Measurements from ENCODE around the gene ATXN7L1. TPM values are rescaled to one million over a fixed set of nuclear protein-coding genes. Genes with fewer than 3 reads are reported as not detected.

The ATXN7L1 gene
- total RNA-seq, 1 experiment from 2014 or later: 24.3 TPM

DNA sequence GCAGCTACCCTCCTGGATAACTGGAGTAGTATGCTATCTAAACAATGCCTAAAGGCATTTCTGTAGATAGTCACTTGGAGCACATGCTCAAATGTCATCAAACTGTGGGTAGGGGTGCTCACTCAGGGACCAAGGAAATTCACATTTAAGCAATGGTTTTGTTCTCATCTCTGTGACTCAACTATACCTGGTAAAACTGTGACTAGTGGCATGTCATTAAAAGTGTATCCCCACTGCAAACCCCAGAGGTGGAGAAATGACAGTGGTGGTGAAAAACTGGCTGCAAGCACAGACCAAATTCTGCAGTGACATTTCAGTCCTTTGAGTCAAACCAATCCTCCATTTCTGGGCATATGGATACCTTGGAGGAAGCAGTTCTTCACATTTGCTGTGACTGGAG lies 160.9 kb downstream of the ATXN7L1 start:
- no peaks in the 10 kb centered on the region for H3K27me3 ChIP-seq (ENCODE audit: insufficient read depth, low read length)
- peaks cover 35 to 44% (median 40%) of the 10 kb centered on the region in 3 experiments for H3K36me3 Mint-ChIP-seq (ENCODE audit: insufficient read depth in 1 of 3, low read depth in 3 of 3)
- peaks cover 4% of the 10 kb centered on the region for H3K27me3 Mint-ChIP-seq (ENCODE audit: low read depth)

More for the DNA sequence above, 160.9 kb downstream of the ATXN7L1 start:
- Histone ChIP-seq H2BK20ac (ENCODE audit: low read depth, low read length, poor library complexity, severe bottlenecking) (no peak overlapping the region), H3K23me2 (ENCODE audit: insufficient read length, low read depth, low read length, poor library complexity, severe bottlenecking) (no peaks in the 10 kb centered on the region), H2AFZ (ENCODE audit: low read length) (no peak overlapping the region), H3K14ac (ENCODE audit: insufficient read depth, low read length) (no peak overlapping the region), H2BK120ac (ENCODE audit: low read depth, low read length, poor library complexity, severe bottlenecking) (no peak overlapping the region), H2BK5ac (ENCODE audit: insufficient read length, low read length) (no peak overlapping the region), H3K9ac (ENCODE audit: extremely low read depth, insufficient read length, low read length) (no peak overlapping the region), H4K20me1 (ENCODE audit: control insufficient read depth, insufficient read depth, insufficient read length) (no peaks in the 10 kb centered on the region), H3K4ac (ENCODE audit: low read depth, low read length) (no peak overlapping the region), H3K9me3 (ENCODE audit: control insufficient read depth, low read depth, low read length) (peaks cover 26% of the 10 kb centered on the region), H3K4me1 (ENCODE audit: insufficient read depth, low read length) (peaks cover 7% of the 10 kb centered on the region; the same call in 1 of the 2 replicates), H3K79me1 (ENCODE audit: insufficient read depth, low read depth, low read length, poor library complexity, severe bottlenecking) (no peaks in the 10 kb centered on the region), H2BK12ac (ENCODE audit: insufficient read length, low read depth, low read length) (no peak overlapping the region), H4K91ac (ENCODE audit: insufficient read length, low read depth, low read length) (no peak overlapping the region), H3K27ac (ENCODE audit: insufficient read length, low read depth, low read length) (no peak overlapping the region), H3K23ac (ENCODE audit: insufficient read length, low read depth, low read length) (no peak overlapping the region), H2BK15ac (ENCODE audit: low read depth, low read length) (no peak overlapping the region), H3K79me2 (ENCODE audit: insufficient read depth, low read length) (no peaks in the 10 kb centered on the region), H3K56ac (ENCODE audit: insufficient read length, low read depth, low read length) (no peak overlapping the region), H4K5ac (ENCODE audit: insufficient read length, low read depth, low read length) (no peak overlapping the region), H3T11ph (ENCODE audit: low read length) (no peak overlapping the region), H3K4me2 (ENCODE audit: insufficient read depth, insufficient read length, low read length) (no peak overlapping the region), H3K18ac (ENCODE audit: insufficient read length, low read depth, low read length) (no peak overlapping the region), H2AK5ac (ENCODE audit: insufficient read length, low read length) (no peak overlapping the region), H4K8ac (replicated peaks; ENCODE audit: insufficient read length, low read depth, low read length) (no peak overlapping the region)
- Mint-ChIP-seq H3K4me1 (peaks cover 21 to 26% of the 10 kb centered on the region in 2 experiments), H3K9me3 (peaks cover 32 to 37% of the 10 kb centered on the region in 2 experiments), H3K4me3 (no peak overlapping the region), H3K27ac (no peak overlapping the region)
- DNase-seq: no peak
- TF ChIP-seq CTCF (conservative IDR thresholded peaks at IDR 0.05): no peak
